GM13976 (cell line): ENCODE measurements around the gene LOXHD1.

Experiments used
- DNase-seq: peaks from one replicate; pipeline ENCODE4 v3.0.0; 2012; ENCODE audit warnings: low spot score
- in situ Hi-C: fragments of 300-500 bp; cut with MboI; formaldehyde crosslinking; loops from one replicate; pipeline ENCODE4 v1.12.0; 2022; ENCODE audit warnings: low sequenced_read_pairs, mixed read lengths, inconsistent platforms; ENCODE audit not compliant: unreplicated experiment
- TF ChIP-seq, protein P1 (sequence below): IDR thresholded peaks from 2 replicates; pipeline ENCODE4 v1.5.1; 2012; ENCODE audit warnings: borderline replicate concordance, mild to moderate bottlenecking; ENCODE audit not compliant: insufficient read depth; ENCODE audit errors: extremely low read depth, missing control alignments, control extremely low read depth

The LOXHD1 gene

DNA sequence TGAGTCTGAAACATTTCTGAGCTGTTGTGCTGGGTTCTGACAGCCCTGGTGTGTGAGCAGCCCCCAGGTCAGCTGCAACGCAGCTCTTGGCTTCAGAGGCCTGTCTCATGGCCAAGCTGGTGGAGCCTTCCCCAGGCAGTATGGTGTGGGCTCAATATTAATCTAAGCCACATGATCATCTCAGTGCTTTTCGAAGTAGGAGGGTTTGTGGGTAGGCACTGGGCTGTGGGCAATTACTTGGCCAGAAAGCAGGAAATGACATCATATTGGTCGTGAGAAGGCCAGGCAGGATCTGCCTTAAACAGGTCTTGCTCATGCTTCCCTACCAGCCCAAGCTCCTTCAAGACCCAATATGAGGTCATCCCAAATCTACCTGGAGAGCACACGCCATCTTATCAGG, 26.9 kb downstream of the LOXHD1 start:
- DNase-seq = no peak
- TF ChIP-seq, protein P1, sequence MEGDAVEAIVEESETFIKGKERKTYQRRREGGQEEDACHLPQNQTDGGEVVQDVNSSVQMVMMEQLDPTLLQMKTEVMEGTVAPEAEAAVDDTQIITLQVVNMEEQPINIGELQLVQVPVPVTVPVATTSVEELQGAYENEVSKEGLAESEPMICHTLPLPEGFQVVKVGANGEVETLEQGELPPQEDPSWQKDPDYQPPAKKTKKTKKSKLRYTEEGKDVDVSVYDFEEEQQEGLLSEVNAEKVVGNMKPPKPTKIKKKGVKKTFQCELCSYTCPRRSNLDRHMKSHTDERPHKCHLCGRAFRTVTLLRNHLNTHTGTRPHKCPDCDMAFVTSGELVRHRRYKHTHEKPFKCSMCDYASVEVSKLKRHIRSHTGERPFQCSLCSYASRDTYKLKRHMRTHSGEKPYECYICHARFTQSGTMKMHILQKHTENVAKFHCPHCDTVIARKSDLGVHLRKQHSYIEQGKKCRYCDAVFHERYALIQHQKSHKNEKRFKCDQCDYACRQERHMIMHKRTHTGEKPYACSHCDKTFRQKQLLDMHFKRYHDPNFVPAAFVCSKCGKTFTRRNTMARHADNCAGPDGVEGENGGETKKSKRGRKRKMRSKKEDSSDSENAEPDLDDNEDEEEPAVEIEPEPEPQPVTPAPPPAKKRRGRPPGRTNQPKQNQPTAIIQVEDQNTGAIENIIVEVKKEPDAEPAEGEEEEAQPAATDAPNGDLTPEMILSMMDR = no peak
- in situ Hi-C loops = no loop called here

DNA sequence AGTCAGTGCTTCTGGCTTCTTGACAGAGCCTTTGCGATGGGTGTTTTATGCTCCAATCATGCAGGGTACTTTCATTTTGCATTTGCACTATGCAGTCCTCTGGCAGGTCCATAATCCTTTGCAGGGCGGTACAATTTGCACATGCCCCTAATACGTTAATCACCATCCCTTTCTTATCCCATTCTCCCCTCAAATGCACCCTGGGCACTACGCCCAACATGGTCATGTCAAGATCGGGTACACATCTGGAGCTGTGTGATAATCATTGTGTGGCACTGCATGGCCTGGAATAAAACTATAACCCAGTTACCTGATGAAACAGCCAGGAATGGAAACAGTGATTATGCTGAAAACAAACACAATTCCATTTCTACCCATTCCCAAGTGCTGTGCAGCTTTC, 27.7 kb downstream of the LOXHD1 start:
- no peak for DNase-seq
- in situ Hi-C loops = no loop called here
- TF ChIP-seq, protein P1 = no peak

DNA sequence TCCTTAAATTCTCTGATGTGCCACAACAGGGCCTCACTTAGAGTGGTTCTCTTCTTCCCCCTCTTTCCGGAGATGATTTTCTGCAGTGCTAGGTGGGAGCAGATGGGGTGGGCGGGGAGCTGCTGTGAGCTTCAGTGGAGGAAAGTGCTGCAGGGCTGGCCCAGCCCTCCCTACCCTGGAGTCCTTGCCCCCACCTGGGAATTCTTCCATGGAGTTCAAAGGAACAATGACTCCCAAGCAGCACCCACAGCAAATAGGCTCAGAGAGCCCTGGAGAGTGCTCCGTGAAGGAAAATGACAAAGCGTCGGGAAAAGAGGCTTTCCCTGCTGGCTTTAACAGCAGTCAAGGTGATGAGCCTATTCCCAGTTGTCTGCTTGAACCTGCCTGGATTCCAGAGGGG, 28.8 kb downstream of the LOXHD1 start:
- TF ChIP-seq, protein P1 = no peak
- in situ Hi-C loops = no loop called here
- no peak for DNase-seq

DNA sequence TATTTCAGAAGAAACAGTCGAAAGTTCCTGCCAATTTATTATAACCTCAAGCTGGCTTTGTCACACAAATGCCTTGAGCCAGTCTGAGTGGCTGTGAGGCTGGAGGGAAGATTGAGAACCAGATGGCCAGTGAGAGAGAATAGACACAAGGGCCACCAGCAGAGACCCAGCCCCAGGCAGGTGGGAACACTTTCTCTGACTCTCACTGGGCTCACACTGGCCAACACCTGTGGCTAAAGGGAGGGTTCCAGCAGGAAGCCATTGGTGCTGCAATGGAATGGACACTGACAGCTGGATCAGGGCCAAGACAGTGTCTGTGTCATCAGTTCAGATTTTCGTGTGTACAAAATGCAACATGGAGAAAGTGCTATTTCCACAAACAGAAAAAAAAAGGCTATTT, 29.9 kb downstream of the LOXHD1 start:
- DNase-seq = no peak
- TF ChIP-seq, protein P1 = no peak
- in situ Hi-C loops = no loop called here

DNA sequence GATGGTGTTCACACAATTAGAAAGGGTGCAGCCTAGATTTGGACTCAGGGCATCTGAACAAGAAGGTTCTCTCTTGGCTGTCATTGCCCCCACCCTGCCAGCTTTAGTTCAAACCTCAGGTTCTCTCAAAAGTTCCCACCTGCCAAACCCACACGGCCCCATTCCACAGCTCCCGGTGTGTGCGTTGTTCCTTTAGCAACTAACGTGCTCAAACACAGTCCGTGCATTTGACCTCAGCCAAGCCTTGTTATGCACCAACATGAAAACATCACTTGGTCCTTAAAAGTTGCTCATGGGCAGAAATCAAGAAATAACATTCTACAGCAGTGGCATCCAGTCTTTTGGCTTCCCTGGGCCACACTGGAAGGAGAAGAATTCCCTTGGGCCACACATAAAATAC, 32.0 kb downstream of the LOXHD1 start:
- DNase-seq = no peak
- TF ChIP-seq, protein P1 = no peak
- in situ Hi-C loops = no loop called here

DNA sequence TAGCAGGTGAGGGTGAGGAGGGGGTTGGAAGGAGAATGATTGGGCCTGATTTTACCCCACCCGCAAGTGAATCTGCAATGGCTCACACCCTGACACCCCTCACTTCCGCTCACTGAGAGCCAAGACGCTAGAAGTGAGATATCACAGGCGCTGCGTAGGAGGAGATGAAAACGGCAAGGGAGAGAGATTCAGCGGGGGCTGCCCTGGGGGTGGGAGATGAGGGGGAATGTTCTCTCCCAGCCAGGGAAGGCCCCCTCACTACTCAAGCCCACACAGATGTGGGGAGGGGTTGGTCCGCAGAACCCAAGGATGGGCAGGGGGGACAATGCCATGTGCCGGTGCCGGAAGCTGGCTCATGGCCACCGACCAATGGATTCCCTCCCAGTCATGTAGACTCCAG, 32.9 kb downstream of the LOXHD1 start:
- in situ Hi-C loops = no loop called here
- TF ChIP-seq, protein P1 = no peak
- DNase-seq = no peak

DNA sequence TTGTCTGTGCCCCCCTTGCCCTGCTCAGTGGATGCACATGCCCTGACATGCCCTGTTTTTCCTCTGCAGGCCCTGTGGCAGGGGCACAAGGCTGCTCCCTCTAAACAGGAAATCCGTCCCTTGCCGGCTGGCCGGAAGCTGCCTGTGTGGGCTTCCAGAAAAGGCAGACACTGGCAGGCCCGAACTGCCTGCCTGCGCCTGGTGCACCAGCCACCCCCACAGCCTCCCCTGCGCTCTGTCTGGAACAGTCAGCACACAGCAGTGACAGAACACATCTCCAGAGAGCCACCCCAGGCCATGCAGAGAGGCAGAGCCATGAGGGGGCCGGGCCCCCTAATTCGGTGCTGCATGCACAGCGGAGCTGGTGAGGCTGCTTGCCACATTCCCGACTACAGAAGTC, 33.5 kb downstream of the LOXHD1 start:
- TF ChIP-seq, protein P1 = no peak
- no peak for DNase-seq
- in situ Hi-C loops = no loop called here
